Astrocyte (in vitro differentiated cells and primary cell): ENCODE results near the gene CHRNA3. TPM values are rescaled to one million over a fixed set of nuclear protein-coding genes. Genes with fewer than 3 reads are reported as not detected.
"Not testable (repeated sequence)": the region's sequence is repeated elsewhere in the genome, so short reads cannot be mapped to it uniquely, and the experiment has no call there.

Source experiments
- DNase-seq: peaks from one replicate; pipeline ENCODE4 v3.0.0-alpha.2; 2010; ENCODE audit warnings: low read depth
- FAIRE-seq: peaks from 2 replicates; lab custom pipeline; 2011; peaks lifted over from hg19 to GRCh38; lab: Jason Lieb, UNC
- H2AFZ ChIP-seq: 2 replicates; pipeline ENCODE4 v1.6.0; 2012; ENCODE audit warnings: low read depth, low read length, inconsistent platforms
- H3K27ac ChIP-seq: 2 replicates; pipeline ENCODE4 v1.5.1; 2011; ENCODE audit warnings: low read depth, low read length, inconsistent platforms
- H3K27me3 ChIP-seq: 2 replicates; pipeline ENCODE4 v1.6.0; 2011; ENCODE audit warnings: low read length, inconsistent platforms; ENCODE audit not compliant: insufficient read depth
- H3K36me3 ChIP-seq: 2 replicates; pipeline ENCODE4 v1.5.1; 2011; ENCODE audit warnings: low read length, inconsistent platforms; ENCODE audit not compliant: insufficient read depth
- H3K4me1 ChIP-seq: 2 replicates; pipeline ENCODE4 v1.5.1; 2011; ENCODE audit warnings: low read length, inconsistent platforms; ENCODE audit not compliant: insufficient read depth
- H3K4me2 ChIP-seq: 2 replicates; pipeline ENCODE4 v1.6.0; 2012; ENCODE audit warnings: low read length, inconsistent platforms
- H3K4me3 ChIP-seq: 2 replicates; pipeline ENCODE4 v1.5.1; 2011; ENCODE audit warnings: low read depth, mild to moderate bottlenecking, low read length, inconsistent platforms; ENCODE audit not compliant: insufficient read depth
- H3K79me2 ChIP-seq: 2 replicates; pipeline ENCODE4 v1.6.0; 2012; ENCODE audit warnings: mild to moderate bottlenecking, low read length, inconsistent platforms; ENCODE audit not compliant: insufficient read depth
- H3K9ac ChIP-seq: 2 replicates; pipeline ENCODE4 v1.6.0; 2012; ENCODE audit warnings: mild to moderate bottlenecking, low read length, inconsistent platforms
- H3K9me3 ChIP-seq: 2 replicates; pipeline ENCODE4 v1.5.1; 2012; ENCODE audit warnings: low read depth, mild to moderate bottlenecking, low read length, inconsistent platforms; ENCODE audit not compliant: insufficient read depth
- H4K20me1 ChIP-seq: 2 replicates; pipeline ENCODE4 v1.6.0; 2012; ENCODE audit warnings: low read length, inconsistent platforms; ENCODE audit not compliant: insufficient read depth
- H3K27ac Mint-ChIP-seq: one replicate; pipeline ENCODE4 v1.8.0; 2021; ENCODE audit warnings: mild to moderate bottlenecking, mixed read lengths; ENCODE audit not compliant: unreplicated experiment
- H3K27me3 Mint-ChIP-seq: one replicate; pipeline ENCODE4 v1.8.0; 2021; ENCODE audit warnings: low read depth, mixed read lengths; ENCODE audit not compliant: unreplicated experiment
- H3K36me3 Mint-ChIP-seq: one replicate; pipeline ENCODE4 v1.8.0; 2021; ENCODE audit warnings: low read depth, mixed read lengths; ENCODE audit not compliant: unreplicated experiment
- H3K4me1 Mint-ChIP-seq: one replicate; pipeline ENCODE4 v1.8.0; 2021; ENCODE audit warnings: low read depth, mixed read lengths; ENCODE audit not compliant: unreplicated experiment
- H3K4me3 Mint-ChIP-seq: one replicate; pipeline ENCODE4 v1.8.0; 2021; ENCODE audit warnings: mild to moderate bottlenecking, moderate library complexity, mixed read lengths; ENCODE audit not compliant: unreplicated experiment
- H3K9me3 Mint-ChIP-seq: one replicate; pipeline ENCODE4 v1.8.0; 2021; ENCODE audit warnings: mild to moderate bottlenecking, mixed read lengths; ENCODE audit not compliant: unreplicated experiment
- EZH2 ChIP-seq: IDR thresholded peaks from 2 replicates; pipeline ENCODE4 v1.6.1; 2012; ENCODE audit warnings: mild to moderate bottlenecking, low read length, inconsistent platforms; ENCODE audit not compliant: insufficient read depth
- total RNA-seq: library from RNA; stranded (reverse); gene quantifications from 2 replicates; pipeline ENCODE4 v1.2.1, GENCODE V29; 2021
- TF ChIP-seq, protein P1 (sequence below): IDR thresholded peaks from 2 replicates; pipeline ENCODE4 v1.5.1; 2011; ENCODE audit warnings: low read depth, mild to moderate bottlenecking, inconsistent platforms, low read length, moderate library complexity; ENCODE audit not compliant: insufficient read depth

Gene CHRNA3
- total RNA-seq, 1 donor from 2014 or later: not detected

DNA sequence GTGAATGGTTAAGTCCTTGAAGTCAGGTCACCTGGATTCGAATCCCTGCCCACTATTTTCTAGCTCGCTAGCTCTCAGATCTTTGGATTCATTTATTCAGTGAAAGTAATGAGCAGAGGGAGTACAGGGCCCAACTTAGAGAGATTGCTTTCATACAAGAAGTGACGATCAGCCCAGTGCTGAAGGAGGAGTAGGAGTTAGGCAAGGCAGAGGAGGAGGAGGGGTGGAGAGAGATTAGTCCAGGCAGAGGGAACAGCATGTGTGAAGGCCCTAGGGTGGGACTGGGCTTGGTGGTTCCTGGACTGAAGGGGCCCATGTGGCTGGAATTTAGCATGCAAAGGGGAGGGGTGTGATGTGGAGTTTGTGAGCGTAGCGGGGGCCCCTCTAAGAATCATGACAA lies 59.3 kb downstream of the CHRNA3 start:
- no peaks in the 10 kb centered on the region for H4K20me1 ChIP-seq
- H3K36me3 Mint-ChIP-seq: no peaks in the 10 kb centered on the region
- H3K9ac ChIP-seq: no peak overlapping the region
- H3K4me2 ChIP-seq: no peak overlapping the region
- no peak overlapping the region for H3K27ac ChIP-seq
- H3K27me3 ChIP-seq: no peaks in the 10 kb centered on the region
- no peak overlapping the region for H3K27ac Mint-ChIP-seq
- no peaks in the 10 kb centered on the region for H3K36me3 ChIP-seq
- no peak for FAIRE-seq
- H3K4me3 ChIP-seq: no peak overlapping the region
- no peak overlapping the region for H2AFZ ChIP-seq
- TF ChIP-seq, protein P1, sequence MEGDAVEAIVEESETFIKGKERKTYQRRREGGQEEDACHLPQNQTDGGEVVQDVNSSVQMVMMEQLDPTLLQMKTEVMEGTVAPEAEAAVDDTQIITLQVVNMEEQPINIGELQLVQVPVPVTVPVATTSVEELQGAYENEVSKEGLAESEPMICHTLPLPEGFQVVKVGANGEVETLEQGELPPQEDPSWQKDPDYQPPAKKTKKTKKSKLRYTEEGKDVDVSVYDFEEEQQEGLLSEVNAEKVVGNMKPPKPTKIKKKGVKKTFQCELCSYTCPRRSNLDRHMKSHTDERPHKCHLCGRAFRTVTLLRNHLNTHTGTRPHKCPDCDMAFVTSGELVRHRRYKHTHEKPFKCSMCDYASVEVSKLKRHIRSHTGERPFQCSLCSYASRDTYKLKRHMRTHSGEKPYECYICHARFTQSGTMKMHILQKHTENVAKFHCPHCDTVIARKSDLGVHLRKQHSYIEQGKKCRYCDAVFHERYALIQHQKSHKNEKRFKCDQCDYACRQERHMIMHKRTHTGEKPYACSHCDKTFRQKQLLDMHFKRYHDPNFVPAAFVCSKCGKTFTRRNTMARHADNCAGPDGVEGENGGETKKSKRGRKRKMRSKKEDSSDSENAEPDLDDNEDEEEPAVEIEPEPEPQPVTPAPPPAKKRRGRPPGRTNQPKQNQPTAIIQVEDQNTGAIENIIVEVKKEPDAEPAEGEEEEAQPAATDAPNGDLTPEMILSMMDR: no peak
- TF ChIP-seq EZH2: no peak
- H3K4me1 ChIP-seq: no peaks in the 10 kb centered on the region
- H3K27me3 Mint-ChIP-seq: peaks cover 19% of the 10 kb centered on the region
- no peaks in the 10 kb centered on the region for H3K79me2 ChIP-seq
- no peaks in the 10 kb centered on the region for H3K4me1 Mint-ChIP-seq
- no peaks in the 10 kb centered on the region for H3K9me3 Mint-ChIP-seq
- no peak for DNase-seq
- H3K4me3 Mint-ChIP-seq: no peak overlapping the region
- no peaks in the 10 kb centered on the region for H3K9me3 ChIP-seq

DNA sequence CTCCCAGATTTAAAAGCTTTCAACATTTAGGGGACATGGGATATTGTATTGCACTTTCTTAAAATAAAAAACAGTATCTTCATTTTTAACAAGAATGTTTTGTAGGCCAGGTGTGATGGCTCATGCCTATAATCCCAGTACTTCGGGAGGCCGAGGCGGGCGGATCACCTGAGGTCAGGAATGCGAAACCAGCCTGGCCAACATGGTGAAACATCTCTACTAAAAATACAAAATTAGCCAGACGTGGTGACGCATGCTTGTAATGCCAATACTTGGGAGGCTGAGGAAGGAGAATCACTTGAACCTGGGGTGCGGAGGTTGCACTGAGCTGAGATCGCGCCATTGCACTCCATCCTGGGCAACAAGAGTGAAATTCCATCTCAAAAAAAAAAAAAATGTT lies 60.6 kb downstream of the CHRNA3 start:
- not testable (repeated sequence) for H3K9me3 ChIP-seq, H3K4me3 Mint-ChIP-seq, H3K4me1 Mint-ChIP-seq, H3K9ac ChIP-seq, H3K27me3 ChIP-seq, H3K27ac Mint-ChIP-seq, H3K4me1 ChIP-seq, H4K20me1 ChIP-seq, H3K4me3 ChIP-seq, H3K4me2 ChIP-seq, H3K36me3 ChIP-seq, H3K79me2 ChIP-seq, H3K9me3 Mint-ChIP-seq, H3K36me3 Mint-ChIP-seq, H2AFZ ChIP-seq, DNase-seq, H3K27ac ChIP-seq, FAIRE-seq
- peaks cover 19% of the 10 kb centered on the region for H3K27me3 Mint-ChIP-seq

DNA sequence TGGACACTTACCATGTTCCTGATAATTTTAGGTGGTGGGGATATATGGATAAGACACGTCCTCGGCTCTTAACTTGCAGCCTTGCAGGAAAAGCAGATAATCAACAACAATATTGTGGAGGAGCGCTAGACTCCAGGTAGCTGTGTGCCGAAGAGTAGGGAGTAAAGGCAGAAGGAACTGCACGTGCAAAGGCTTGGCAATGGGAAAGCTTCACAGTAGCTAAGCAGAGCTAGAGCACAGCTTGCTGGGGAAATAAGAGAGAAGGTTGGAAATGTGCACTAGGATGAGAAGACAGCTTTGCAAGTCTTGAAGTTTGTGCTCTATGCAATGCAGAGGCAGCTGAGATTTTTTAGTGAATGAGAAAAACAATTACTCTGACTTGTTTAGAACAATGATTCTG lies 68.2 kb downstream of the CHRNA3 start:
- Mint-ChIP-seq H3K27me3 (peaks cover 1% of the 10 kb centered on the region), H3K36me3 (peaks cover 10% of the 10 kb centered on the region), H3K27ac (no peak overlapping the region), H3K4me1 (no peaks in the 10 kb centered on the region), H3K9me3 (no peaks in the 10 kb centered on the region), H3K4me3 (no peak overlapping the region)
- H2AFZ ChIP-seq: no peak overlapping the region
- FAIRE-seq (no peak), DNase-seq (no peak)
- H3K4me2 ChIP-seq: no peak overlapping the region
- no peak overlapping the region for H3K27ac ChIP-seq
- no peaks in the 10 kb centered on the region for H3K4me1 ChIP-seq
- TF ChIP-seq, protein P1: no peak
- TF ChIP-seq EZH2: no peak
- H4K20me1 ChIP-seq: peaks cover 10% of the 10 kb centered on the region
- no peaks in the 10 kb centered on the region for H3K27me3 ChIP-seq
- no peaks in the 10 kb centered on the region for H3K79me2 ChIP-seq
- H3K4me3 ChIP-seq: no peak overlapping the region
- peaks cover 28% of the 10 kb centered on the region for H3K36me3 ChIP-seq
- no peaks in the 10 kb centered on the region for H3K9me3 ChIP-seq
- H3K9ac ChIP-seq: no peak overlapping the region
